ENCODE measurements around the gene RANGRF. TPM values are rescaled to one million over a fixed set of nuclear protein-coding genes. Genes with fewer than 3 reads are reported as not detected.

The RANGRF gene
- total RNA-seq, 2 experiments from 2014 or later: 36.9 to 39.1 TPM

- Mint-ChIP-seq H3K9me3 (no peaks in the 10 kb centered on the region), H3K27me3 (ENCODE audit: low read depth) (no peaks in the 10 kb centered on the region), H3K27ac (no peak overlapping the region), H3K4me3 (no peak overlapping the region), H3K4me1 (ENCODE audit: low read depth) (peaks cover 2% of the 10 kb centered on the region), H3K36me3 (ENCODE audit: low read depth) (no peaks in the 10 kb centered on the region)
- DNase-seq: no peak
- intact Hi-C loops (cut with micrococcal nuclease): loop anchor here (10.0 kb wide), 1 partner anchor 448 kb away; the partner anchor contains the start of gene KDM6B
- CTCF ChIA-PET: interaction anchor here (0.7 kb wide), 2 partner anchors 10 to 19 kb away, joined by 3 read pairs; no protein-coding TSS in a partner anchor
These were observed 6.1 kb upstream of the RANGRF start for GRCh38 chr17:8282345-8282744.

DNA sequence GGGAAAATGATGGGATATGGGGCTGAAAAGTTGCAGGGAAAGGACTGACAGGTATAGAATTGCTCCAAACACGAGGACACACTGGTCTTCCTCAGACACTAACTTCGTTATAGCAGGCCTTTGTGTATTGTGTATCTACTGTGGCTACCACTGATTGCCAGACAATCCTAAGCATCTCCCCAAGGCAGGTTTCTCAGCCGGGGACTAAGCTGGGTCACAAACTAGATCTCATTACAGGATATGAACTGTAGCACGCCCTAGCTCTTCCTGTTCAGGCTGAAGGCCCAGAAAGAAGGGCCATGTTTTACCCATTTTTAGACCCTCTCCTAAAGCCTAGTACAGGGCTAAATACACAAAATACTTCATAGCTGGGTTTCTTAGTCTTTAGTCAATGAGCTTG lies 5.1 kb upstream of the RANGRF start:
- DNase-seq: no peak
- peaks cover 11% of the 10 kb centered on the region for H3K4me1 Mint-ChIP-seq (ENCODE audit: low read depth)
- H3K4me3 Mint-ChIP-seq: no peak overlapping the region
- no peaks in the 10 kb centered on the region for H3K27me3 Mint-ChIP-seq (ENCODE audit: low read depth)
- CTCF ChIA-PET: interaction anchor here (0.7 to 1.2 kb wide), 2 partner anchors 171 to 174 kb away, joined by 3 read pairs; no protein-coding TSS in a partner anchor
- H3K27ac Mint-ChIP-seq: no peak overlapping the region
- intact Hi-C loops (cut with micrococcal nuclease): loop anchor here (10.0 kb wide), 1 partner anchor 449 kb away; the partner anchor contains the start of gene KDM6B
- no peaks in the 10 kb centered on the region for H3K9me3 Mint-ChIP-seq
- no peaks in the 10 kb centered on the region for H3K36me3 Mint-ChIP-seq (ENCODE audit: low read depth)

- intact Hi-C loops (cut with micrococcal nuclease): loop anchor here (10.0 kb wide), 1 partner anchor 449 kb away; the partner anchor contains the start of gene KDM6B
- Mint-ChIP-seq H3K27ac (no peak overlapping the region), H3K4me3 (no peak overlapping the region), H3K27me3 (ENCODE audit: low read depth) (no peaks in the 10 kb centered on the region), H3K36me3 (ENCODE audit: low read depth) (no peaks in the 10 kb centered on the region), H3K4me1 (ENCODE audit: low read depth) (peaks cover 12% of the 10 kb centered on the region), H3K9me3 (no peaks in the 10 kb centered on the region)
- CTCF ChIA-PET: interaction anchor here (0.6 to 1.2 kb wide), 2 partner anchors 172 to 226 kb away, joined by 3 to 6 read pairs; no protein-coding TSS in a partner anchor
- DNase-seq: no peak
These were observed 4.3 kb upstream of the RANGRF start for GRCh38 chr17:8284126-8284525.

DNA sequence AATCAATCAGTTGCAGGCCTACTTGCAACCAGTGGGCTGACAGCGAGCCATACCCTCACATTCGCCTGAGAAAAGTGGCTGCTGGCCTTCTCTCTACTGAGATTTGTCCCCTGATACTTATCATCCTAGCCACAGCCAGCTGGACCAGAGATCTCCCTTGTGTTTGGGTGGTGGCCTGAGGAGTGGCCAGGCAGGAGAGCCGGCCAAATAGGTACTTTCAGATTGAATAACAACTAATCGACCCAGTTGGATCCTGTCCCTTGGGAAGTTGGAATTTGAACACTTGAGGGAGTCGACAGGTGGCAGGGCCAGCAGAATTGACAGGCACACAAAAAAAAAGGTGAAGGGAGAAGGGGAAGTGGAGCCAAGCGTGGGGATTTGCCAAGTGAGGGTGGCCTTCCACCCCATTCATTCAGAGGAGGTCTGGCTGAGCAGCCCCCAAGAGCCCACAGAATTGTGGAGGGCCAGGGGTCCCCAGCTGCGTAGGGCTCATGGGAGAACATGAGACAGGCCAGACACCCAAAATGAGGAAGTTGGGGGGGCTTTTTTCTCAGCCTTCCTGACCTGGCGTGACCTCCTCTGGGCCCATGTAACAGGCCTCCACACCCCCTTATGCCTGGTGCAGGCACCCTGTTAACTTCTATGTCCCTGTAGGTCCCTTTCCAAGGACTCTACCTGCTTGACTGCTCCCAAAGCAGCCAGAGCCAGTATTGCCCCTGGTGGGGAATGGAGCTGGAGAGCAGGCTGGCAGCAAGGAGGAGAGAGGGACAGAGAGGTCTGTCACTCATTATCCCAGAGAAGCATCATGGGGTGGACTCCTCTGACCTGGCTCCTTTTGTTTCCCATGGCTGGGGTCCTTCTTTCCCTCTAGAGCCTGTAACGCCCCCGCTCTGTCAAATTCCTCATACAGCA lies 2.9 kb upstream of the RANGRF start:
- DNase-seq: no peak
- intact Hi-C loops (cut with micrococcal nuclease): loop anchor here (10.0 kb wide), 1 partner anchor 451 kb away; the partner anchor contains the start of gene KDM6B
- Mint-ChIP-seq H3K27ac (no peak overlapping the region), H3K36me3 (ENCODE audit: low read depth) (peaks cover 9% of the 10 kb centered on the region), H3K9me3 (no peaks in the 10 kb centered on the region), H3K4me1 (ENCODE audit: low read depth) (peaks cover 26% of the 10 kb centered on the region), H3K4me3 (no peak overlapping the region), H3K27me3 (ENCODE audit: low read depth) (no peaks in the 10 kb centered on the region)
- CTCF ChIA-PET: interaction anchor here (0.9 kb wide), 1 partner anchor 24 kb away, joined by 3 read pairs; no protein-coding TSS in a partner anchor

DNA sequence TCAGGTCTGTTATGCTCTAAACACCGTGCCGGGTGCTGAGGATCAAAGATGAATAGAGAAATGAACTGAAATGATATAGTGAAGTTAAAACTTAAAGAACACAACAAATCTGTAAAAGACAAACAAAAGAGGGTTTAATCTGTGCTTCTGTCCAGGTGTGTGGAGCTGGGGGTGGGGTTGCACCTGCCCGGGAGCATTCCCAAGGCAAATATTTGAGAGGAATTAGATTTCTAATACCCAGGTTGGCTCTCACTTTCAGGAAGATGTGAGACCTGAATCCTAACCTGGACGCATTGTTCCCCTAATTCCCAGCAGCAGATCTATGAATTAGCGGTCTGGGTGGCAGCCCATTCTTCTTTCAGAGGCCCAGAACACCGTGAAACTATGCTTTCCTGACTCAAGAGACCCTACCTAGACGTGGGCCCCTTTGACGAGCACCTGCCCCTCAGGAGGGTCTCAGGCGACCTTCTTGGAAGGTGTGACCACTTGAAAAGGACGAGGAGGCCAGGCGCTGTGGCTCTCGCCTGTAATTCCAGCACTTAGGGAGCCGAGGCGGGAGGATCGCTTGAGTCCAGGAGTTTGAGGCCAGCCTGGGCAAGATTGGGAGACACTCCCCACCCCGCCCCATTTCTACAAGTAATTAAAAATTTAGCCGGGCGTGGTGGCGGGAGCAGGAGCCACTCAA lies 677 bp upstream of the RANGRF start:
- CTCF ChIA-PET: interaction anchor here (1.4 to 2.2 kb wide), 2 partner anchors 13 to 97 kb away, joined by 5 to 11 read pairs; partner anchors contain the start of gene BORCS6
- Mint-ChIP-seq H3K4me1 (ENCODE audit: low read depth) (peaks cover 24% of the 10 kb centered on the region), H3K27ac (peak overlapping the region; percentile 93), H3K9me3 (no peaks in the 10 kb centered on the region), H3K27me3 (ENCODE audit: low read depth) (no peaks in the 10 kb centered on the region), H3K4me3 (peak overlapping the region; percentile 88), H3K36me3 (ENCODE audit: low read depth) (peaks cover 9% of the 10 kb centered on the region)
- no peak for DNase-seq
- intact Hi-C loops (cut with micrococcal nuclease): loop anchor here (1.0 to 10.0 kb wide), 4 partner anchors 38 to 453 kb away; partner anchors contain the start of genes KDM6B, PER1 and PFAS

GRCh38 chr17:8289103-8289397 lies 580 bp downstream of the RANGRF start:
- no peak for DNase-seq
- Mint-ChIP-seq H3K9me3 (no peaks in the 10 kb centered on the region), H3K4me3 (peak overlapping the region; percentile 88), H3K27ac (peak overlapping the region; percentile 93), H3K4me1 (ENCODE audit: low read depth) (peaks cover 25% of the 10 kb centered on the region), H3K36me3 (ENCODE audit: low read depth) (peaks cover 9% of the 10 kb centered on the region), H3K27me3 (ENCODE audit: low read depth) (no peaks in the 10 kb centered on the region)
- CTCF ChIA-PET: interaction anchor here (0.7 to 2.2 kb wide), 4 partner anchors 11 to 99 kb away, joined by 3 to 11 read pairs (median 4); partner anchors contain the start of gene BORCS6
- intact Hi-C loops (cut with micrococcal nuclease): loop anchor here (10.0 kb wide), 1 partner anchor 454 kb away; the partner anchor contains the start of gene KDM6B

DNA sequence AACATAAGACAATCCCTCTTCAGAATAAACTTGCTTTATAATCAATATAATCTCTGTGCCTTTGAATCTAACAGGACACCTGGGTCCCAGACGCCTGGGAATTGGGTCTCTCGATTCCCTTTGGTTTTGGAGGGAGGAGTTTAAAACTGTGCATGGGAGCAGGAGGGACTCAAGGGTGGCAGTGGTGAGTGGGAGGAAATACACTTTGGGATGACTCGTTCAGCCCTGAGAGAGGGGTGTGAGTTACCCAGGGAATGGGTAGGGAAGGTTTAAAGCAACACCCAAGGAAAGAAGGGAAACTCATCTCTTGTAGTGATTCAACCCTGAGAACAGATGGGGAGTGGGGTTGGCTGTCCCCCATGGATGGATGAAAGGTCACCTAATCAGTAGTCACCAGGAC lies 1.6 kb downstream of the RANGRF start:
- CTCF ChIA-PET: no interaction called here
- peaks cover 31% of the 10 kb centered on the region for H3K4me1 Mint-ChIP-seq (ENCODE audit: low read depth)
- peaks cover 9% of the 10 kb centered on the region for H3K36me3 Mint-ChIP-seq (ENCODE audit: low read depth)

DNA sequence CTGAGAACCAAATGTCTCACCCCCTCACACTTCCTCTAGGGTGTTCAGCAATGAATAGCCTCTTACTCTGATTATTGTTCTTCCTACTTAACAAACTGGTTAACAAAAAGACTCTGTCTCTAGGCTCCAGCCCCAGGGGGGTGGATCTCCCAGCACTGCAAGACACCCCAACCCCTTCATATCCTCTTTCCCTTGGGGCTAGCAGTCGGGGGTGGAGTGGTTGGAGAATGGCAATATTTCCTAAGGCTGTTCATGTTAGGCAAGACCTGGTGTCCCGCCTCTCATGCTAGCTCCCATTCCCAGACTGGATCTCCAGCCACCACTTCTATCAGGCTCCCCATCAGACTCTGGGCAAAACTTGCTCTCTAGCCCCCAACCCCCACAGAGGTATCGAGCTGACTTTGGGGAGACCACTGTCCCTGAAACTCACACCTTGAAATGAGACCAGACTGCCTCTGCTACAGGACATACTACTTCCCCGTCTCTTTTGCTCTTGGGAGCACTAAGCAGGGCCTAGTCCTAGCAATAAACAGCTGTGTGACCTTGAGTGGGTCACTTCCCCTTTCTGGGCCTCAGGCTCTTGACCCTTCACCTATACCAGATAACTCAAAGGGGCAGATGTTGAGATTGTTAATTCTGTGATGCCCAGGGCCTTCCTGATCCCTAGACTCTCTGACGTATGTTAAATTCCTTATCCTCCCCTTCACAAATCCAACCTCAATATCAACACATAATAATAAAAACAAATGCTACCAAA lies 4.3 kb downstream of the RANGRF start:
- no peak for DNase-seq
- CTCF ChIA-PET: no interaction called here
- H3K27ac Mint-ChIP-seq: no peak overlapping the region
- H3K9me3 Mint-ChIP-seq: no peaks in the 10 kb centered on the region
- H3K4me3 Mint-ChIP-seq: no peak overlapping the region
- intact Hi-C loops (cut with micrococcal nuclease): no loop called here
- H3K4me1 Mint-ChIP-seq (ENCODE audit: low read depth): peaks cover 31% of the 10 kb centered on the region
- peaks cover 9% of the 10 kb centered on the region for H3K36me3 Mint-ChIP-seq (ENCODE audit: low read depth)
- no peaks in the 10 kb centered on the region for H3K27me3 Mint-ChIP-seq (ENCODE audit: low read depth)

More for the DNA sequence above, 1.6 kb downstream of the RANGRF start:
- Mint-ChIP-seq H3K9me3 (no peaks in the 10 kb centered on the region), H3K27me3 (ENCODE audit: low read depth) (no peaks in the 10 kb centered on the region), H3K4me3 (peak overlapping the region; percentile 88), H3K27ac (no peak overlapping the region)
- intact Hi-C loops (cut with micrococcal nuclease): no loop called here
- DNase-seq: no peak

- Mint-ChIP-seq H3K4me3 (peak overlapping the region; percentile 85), H3K27ac (peak overlapping the region; percentile 77), H3K9me3 (no peaks in the 10 kb centered on the region), H3K36me3 (ENCODE audit: low read depth) (peaks cover 8% of the 10 kb centered on the region), H3K27me3 (ENCODE audit: low read depth) (no peaks in the 10 kb centered on the region), H3K4me1 (ENCODE audit: low read depth) (peaks cover 24% of the 10 kb centered on the region)
- CTCF ChIA-PET: interaction anchor here (0.7 to 2.9 kb wide), 3 partner anchors 72 to 221 kb away, joined by 3 to 15 read pairs (median 3); no protein-coding TSS in a partner anchor
- DNase-seq: no peak
- intact Hi-C loops (cut with micrococcal nuclease): loop anchor here (2.0 kb wide), 2 partner anchors 88 to 176 kb away; partner anchors contain the start of genes ALOXE3 and RPL26
These were observed 5.9 kb downstream of the RANGRF start for GRCh38 chr17:8294361-8294760.

GRCh38 chr17:8294814-8295316 lies 6.4 kb downstream of the RANGRF start:
- Mint-ChIP-seq H3K36me3 (ENCODE audit: low read depth) (peaks cover 6% of the 10 kb centered on the region), H3K9me3 (no peaks in the 10 kb centered on the region), H3K4me1 (ENCODE audit: low read depth) (peaks cover 19% of the 10 kb centered on the region), H3K27ac (peak overlapping the region; percentile 77), H3K27me3 (ENCODE audit: low read depth) (no peaks in the 10 kb centered on the region), H3K4me3 (peak overlapping the region; percentile 85)
- intact Hi-C loops (cut with micrococcal nuclease): loop anchor here (1.0 to 2.0 kb wide), 3 partner anchors 69 to 176 kb away; partner anchors contain the start of genes ALOXE3 and RPL26
- CTCF ChIA-PET: interaction anchor here (0.7 to 2.9 kb wide), 9 partner anchors 46 to 239 kb away, joined by 3 to 15 read pairs (median 4); partner anchors contain the start of gene PFAS
- DNase-seq: no peak

GRCh38 chr17:8300226-8300625 lies 11.8 kb downstream of the RANGRF start:
- CTCF ChIA-PET: interaction anchor here (0.6 to 2.1 kb wide), 19 partner anchors 12 to 263 kb away, joined by 3 to 17 read pairs (median 5); partner anchors contain the start of genes CTC1, HES7 and RANGRF
- Mint-ChIP-seq H3K4me1 (ENCODE audit: low read depth) (peaks cover 7% of the 10 kb centered on the region), H3K27ac (no peak overlapping the region), H3K36me3 (ENCODE audit: low read depth) (no peaks in the 10 kb centered on the region), H3K27me3 (ENCODE audit: low read depth) (no peaks in the 10 kb centered on the region), H3K4me3 (no peak overlapping the region), H3K9me3 (no peaks in the 10 kb centered on the region)
- intact Hi-C loops (cut with micrococcal nuclease): loop anchor here (1.0 to 5.0 kb wide), 8 partner anchors 51 to 240 kb away; partner anchors contain the start of gene PFAS
- DNase-seq: no peak
